BJ (cell line): ENCODE data around the gene PIGT. TPM values are rescaled to one million over a fixed set of nuclear protein-coding genes. Genes with fewer than 3 reads are reported as not detected.
"Not testable (repeated sequence)": the region's sequence is repeated elsewhere in the genome, so short reads cannot be mapped to it uniquely, and the experiment has no call there.

Experiments used
- CTCF ChIA-PET: fragments of 350-600 bp; formaldehyde crosslinking; extraction: SDS; loops from one replicate; lab custom pipeline; 2021; ENCODE audit warnings: antibody characterized with exemption, inconsistent platforms; lab: Yijun Ruan, JAX
- POLR2A ChIA-PET: fragments of 300-600 bp; sonication (Branson Sonifier 250); formaldehyde crosslinking; extraction: SDS; loops from one replicate; lab custom pipeline; 2021; ENCODE audit warnings: antibody characterized with exemption; lab: Charles Lee
- DNase-seq: peaks from one replicate; pipeline ENCODE4 v3.0.0-alpha.2; 2011; ENCODE audit warnings: low read depth
- H3K27me3 ChIP-seq: 2 replicates; pipeline ENCODE4 v1.6.0; 2011; ENCODE audit warnings: low read length; ENCODE audit not compliant: control insufficient read depth, insufficient read depth
- H3K36me3 ChIP-seq: 2 replicates; pipeline ENCODE4 v1.5.1; 2011; ENCODE audit warnings: low read length; ENCODE audit not compliant: control insufficient read depth, insufficient read depth
- H3K4me3 ChIP-seq: 2 replicates; pipeline ENCODE4 v1.5.1; 2011; ENCODE audit warnings: low read depth, mild to moderate bottlenecking, control low read depth, low read length
- CTCF ChIP-seq: IDR thresholded peaks from 2 replicates; pipeline ENCODE4 v1.5.1; 2011; ENCODE audit warnings: low read depth, mild to moderate bottlenecking, control low read depth, inconsistent platforms, low read length, moderate library complexity; ENCODE audit not compliant: insufficient read depth
- polyA plus RNA-seq: library from polyadenylated mRNA; depleted of rRNA; stranded (reverse); fragments of >200 nt; gene quantifications from 2 replicates; pipeline ENCODE4 v1.2.3, GENCODE V29; 2011; rRNA removed
- small RNA-seq: library from RNA; depleted of rRNA; stranded (forward); fragments of <200 nt; gene quantifications from one replicate; pipeline ENCODE3, GENCODE V24; 2012; ENCODE audit warnings: low replicate concordance, low read depth; ENCODE audit not compliant: insufficient read length

Gene PIGT
- polyA plus RNA-seq, 1 experiment: 236 TPM

- ChIA-PET CTCF (interaction anchor here (0.7 to 0.9 kb wide), 2 partner anchors 17 to 147 kb away, joined by 3 to 4 read pairs; no protein-coding TSS in a partner anchor), POLR2A (no interaction called here)
- no peak for DNase-seq
- peaks cover 29% of the 10 kb centered on the region for H3K27me3 ChIP-seq
- no peaks in the 10 kb centered on the region for H3K36me3 ChIP-seq
- no peak for TF ChIP-seq CTCF
- H3K4me3 ChIP-seq: peak within 1 kb of the TSS; percentile 20
These were observed 53.7 kb downstream of the PIGT start, which contains the start of gene WFDC2 for GRCh38 chr20:45469336-45470261. Gene WFDC2 (plus strand): TSS chr20:45469753. CDS start chr20:45469782, 29 bp downstream.

DNA sequence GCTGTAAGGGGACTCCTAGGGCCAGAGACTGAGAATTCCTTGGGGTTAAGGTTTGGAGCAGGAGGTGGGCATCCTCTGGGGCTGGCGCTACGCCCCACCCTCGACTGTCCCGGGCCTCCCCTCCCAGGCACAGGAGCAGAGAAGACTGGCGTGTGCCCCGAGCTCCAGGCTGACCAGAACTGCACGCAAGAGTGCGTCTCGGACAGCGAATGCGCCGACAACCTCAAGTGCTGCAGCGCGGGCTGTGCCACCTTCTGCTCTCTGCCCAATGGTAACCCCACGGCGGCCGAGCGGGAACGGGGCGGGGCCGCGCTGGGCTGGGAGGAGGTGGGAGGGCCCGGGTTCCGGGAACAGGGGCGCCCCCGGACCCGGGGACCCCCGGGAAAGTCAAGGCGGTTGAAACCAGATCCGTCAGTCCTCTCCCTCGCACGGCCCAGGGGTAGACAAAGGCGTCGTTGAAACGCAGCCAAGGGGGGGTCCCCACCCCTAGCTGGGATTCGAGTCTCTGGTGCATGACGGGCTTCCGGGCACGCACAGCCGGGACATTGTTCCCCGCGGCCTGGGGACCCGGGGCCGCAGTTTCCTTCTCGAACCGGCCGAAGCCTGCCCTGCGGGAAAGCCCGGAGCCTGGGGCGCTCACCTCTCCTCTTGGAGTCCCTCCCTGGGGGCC, 54.5 kb downstream of the PIGT start:
- ChIA-PET POLR2A (no interaction called here), CTCF (interaction anchor here (0.7 to 0.9 kb wide), 3 partner anchors 11 to 148 kb away, joined by 3 to 4 read pairs (median 3); no protein-coding TSS in a partner anchor)
- peak overlapping the region; percentile 20 for H3K4me3 ChIP-seq
- no peaks in the 10 kb centered on the region for H3K36me3 ChIP-seq
- no peak for DNase-seq
- H3K27me3 ChIP-seq: peaks cover 29% of the 10 kb centered on the region
- no peak for TF ChIP-seq CTCF

DNA sequence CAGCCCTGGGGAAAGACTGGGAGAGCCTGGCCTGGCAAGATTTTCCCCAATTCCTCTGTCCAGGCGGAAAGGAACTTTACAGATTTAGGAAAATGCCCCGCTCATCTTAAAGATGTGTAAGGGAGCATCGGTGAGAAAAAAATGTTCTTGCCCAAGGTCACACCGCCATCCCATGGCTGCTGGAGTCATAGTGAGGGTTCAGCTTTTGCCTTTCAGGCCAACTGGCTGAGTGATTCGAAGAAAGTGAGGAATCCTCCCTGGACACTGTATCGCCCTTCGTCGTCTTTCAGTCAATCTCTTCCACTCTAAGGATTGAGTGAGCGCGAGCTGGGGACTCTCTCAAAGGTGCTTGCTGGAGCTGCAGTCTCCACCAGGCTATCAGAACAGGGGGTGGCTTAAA, 55.0 kb downstream of the PIGT start:
- CTCF ChIA-PET: interaction anchor here (0.9 kb wide), 2 partner anchors 11 to 155 kb away, joined by 3 read pairs; no protein-coding TSS in a partner anchor
- Histone ChIP-seq H3K4me3 (peak overlapping the region; percentile 20), H3K27me3 (peaks cover 29% of the 10 kb centered on the region), H3K36me3 (no peaks in the 10 kb centered on the region)
- DNase-seq: no peak
- TF ChIP-seq CTCF: 0 out of 2 replicates have a peak, but pooled peaks have one; percentile 2
- POLR2A ChIA-PET: no interaction called here

- H3K4me3 ChIP-seq, DNase-seq, H3K36me3 ChIP-seq, POLR2A ChIA-PET, CTCF ChIA-PET: not testable (repeated sequence)
- H3K27me3 ChIP-seq: peaks cover 26% of the 10 kb centered on the region
These were observed 56.3 kb downstream of the PIGT start for GRCh38 chr20:45472286-45472685.

Small RNAs within 50 kb of the gene (small RNA-seq; reads per million reads assigned to genes)
- gene MIR6812: not detected

Other genes with a start within 250 kb of the PIGT start
- gene PI3, start 241.2 kb upstream of the PIGT start, polyA plus RNA-seq: not detected in 2 replicates
- not detected in 2 replicates for gene SEMG1, start 209.1 kb upstream of the PIGT start, polyA plus RNA-seq
- gene SEMG2, start 194.8 kb upstream of the PIGT start, polyA plus RNA-seq: not detected in 2 replicates
- 0.21 TPM in 1 of 2 replicates, not detected in the other for gene SLPI, start 161.6 kb upstream of the PIGT start, polyA plus RNA-seq
- gene RBPJL, start 109.3 kb upstream of the PIGT start, polyA plus RNA-seq: not detected in 2 replicates
- gene MATN4, start 107.8 kb upstream of the PIGT start, polyA plus RNA-seq: 0.05 and 0.06 TPM in 2 replicates
- 147 and 153 TPM in 2 replicates for gene SDC4, start 67.7 kb upstream of the PIGT start, polyA plus RNA-seq
- gene SYS1, start 53.0 kb upstream of the PIGT start, polyA plus RNA-seq: 38.8 and 71.4 TPM in 2 replicates
- not detected in 2 replicates for gene TP53TG5, start 37.8 kb upstream of the PIGT start, polyA plus RNA-seq
- gene DBNDD2, start 7.9 kb upstream of the PIGT start, polyA plus RNA-seq: 69.4 and 77.0 TPM in 2 replicates
- gene WFDC2, start 53.6 kb downstream of the PIGT start, polyA plus RNA-seq: not detected in 2 replicates
- gene SPINT3, start 99.5 kb downstream of the PIGT start, polyA plus RNA-seq: not detected in 2 replicates
- gene WFDC6, start 123.3 kb downstream of the PIGT start, polyA plus RNA-seq: not detected in 2 replicates
- gene EPPIN, start 131.3 kb downstream of the PIGT start, polyA plus RNA-seq: not detected in 2 replicates
- not detected in 2 replicates for gene WFDC8, start 163.1 kb downstream of the PIGT start, polyA plus RNA-seq
- not detected in 2 replicates for gene WFDC10A, start 213.6 kb downstream of the PIGT start, polyA plus RNA-seq
- not detected in 2 replicates for gene WFDC9, start 215.1 kb downstream of the PIGT start, polyA plus RNA-seq